ENCODE results near the gene CLDN12. TPM values are rescaled to one million over a fixed set of nuclear protein-coding genes. Genes with fewer than 3 reads are reported as not detected.

The CLDN12 gene
- total RNA-seq, 6 experiments from 2014 or later, result 33.5 to 62.9 (median 45.9) TPM

DNA sequence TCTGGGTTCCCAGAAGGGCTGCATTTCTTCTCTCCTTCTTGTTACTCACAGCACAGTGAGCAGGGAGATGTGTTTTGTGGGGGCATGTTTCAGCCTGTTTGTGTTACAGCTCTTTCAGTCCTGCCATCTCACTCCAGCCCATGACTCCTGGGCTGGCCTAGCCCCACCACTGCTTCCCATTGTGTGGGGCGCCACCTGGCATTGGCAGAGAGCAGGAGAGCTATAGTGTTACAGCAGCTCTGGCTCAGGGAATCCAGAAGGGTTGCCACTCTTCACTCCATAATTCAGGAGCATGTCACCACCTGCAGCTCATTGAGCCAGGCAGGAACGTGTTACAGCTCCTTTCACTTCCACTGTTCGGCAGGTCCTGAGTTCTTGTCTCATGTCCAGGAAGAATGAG is 30.0 kb downstream of the CLDN12 start:
- Histone ChIP-seq H3K27me3 (no peaks in the 10 kb centered on the region), H3K27ac (no peak overlapping the region), H3K36me3 (no peaks in the 10 kb centered on the region), H3K9me3 (no peaks in the 10 kb centered on the region), H3K4me3 (no peak overlapping the region), H3K4me1 (no peaks in the 10 kb centered on the region)
- ATAC-seq, result no peak
- no peak for DNase-seq
- intact Hi-C loops (cut with DNase I), result no loop called here
- TF ChIP-seq, protein P1, sequence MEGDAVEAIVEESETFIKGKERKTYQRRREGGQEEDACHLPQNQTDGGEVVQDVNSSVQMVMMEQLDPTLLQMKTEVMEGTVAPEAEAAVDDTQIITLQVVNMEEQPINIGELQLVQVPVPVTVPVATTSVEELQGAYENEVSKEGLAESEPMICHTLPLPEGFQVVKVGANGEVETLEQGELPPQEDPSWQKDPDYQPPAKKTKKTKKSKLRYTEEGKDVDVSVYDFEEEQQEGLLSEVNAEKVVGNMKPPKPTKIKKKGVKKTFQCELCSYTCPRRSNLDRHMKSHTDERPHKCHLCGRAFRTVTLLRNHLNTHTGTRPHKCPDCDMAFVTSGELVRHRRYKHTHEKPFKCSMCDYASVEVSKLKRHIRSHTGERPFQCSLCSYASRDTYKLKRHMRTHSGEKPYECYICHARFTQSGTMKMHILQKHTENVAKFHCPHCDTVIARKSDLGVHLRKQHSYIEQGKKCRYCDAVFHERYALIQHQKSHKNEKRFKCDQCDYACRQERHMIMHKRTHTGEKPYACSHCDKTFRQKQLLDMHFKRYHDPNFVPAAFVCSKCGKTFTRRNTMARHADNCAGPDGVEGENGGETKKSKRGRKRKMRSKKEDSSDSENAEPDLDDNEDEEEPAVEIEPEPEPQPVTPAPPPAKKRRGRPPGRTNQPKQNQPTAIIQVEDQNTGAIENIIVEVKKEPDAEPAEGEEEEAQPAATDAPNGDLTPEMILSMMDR (IDR thresholded peaks at IDR 0.05), result no peak
- no peak for TF ChIP-seq POLR2A (IDR thresholded peaks at IDR 0.05)
- 90% methylated on average over 2 of the region's 3 CpGs for WGBS (ENCODE audit: insufficient coverage, low coverage, low lambda C conversion rate, missing lambda C conversion rate)

DNA sequence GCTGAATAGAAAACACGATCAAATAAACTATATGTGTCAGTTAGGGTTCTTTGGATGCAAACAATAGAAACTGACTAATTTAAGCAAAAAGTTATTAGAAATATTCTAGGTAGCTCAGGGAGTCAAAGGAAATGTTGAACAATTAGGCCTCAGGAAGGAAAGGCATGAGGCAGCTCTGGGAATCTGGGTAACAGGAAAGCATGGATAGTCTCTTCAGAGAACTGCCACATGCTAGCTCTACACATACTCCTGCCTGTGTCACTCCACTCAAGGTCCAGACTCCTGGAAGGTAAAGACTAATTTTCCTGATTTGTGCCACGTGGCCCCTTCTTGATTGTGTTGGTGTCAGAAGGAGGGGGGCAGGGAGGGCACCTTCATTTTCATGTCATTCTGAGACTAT is 42.4 kb downstream of the CLDN12 start:
- peaks cover 0 to 2% (median 0%) of the 10 kb centered on the region in 4 donors for H3K4me1 ChIP-seq
- no peaks in the 10 kb centered on the region for H3K27me3 ChIP-seq
- no peaks in the 10 kb centered on the region for H3K9me3 ChIP-seq
- DNase-seq, result no peak
- no peak overlapping the region for H3K4me3 ChIP-seq
- H3K36me3 ChIP-seq, result no peaks in the 10 kb centered on the region
- no peak overlapping the region for H3K27ac ChIP-seq
- intact Hi-C loops (cut with DNase I), result no loop called here
- TF ChIP-seq POLR2A (IDR thresholded peaks at IDR 0.05), result no peak
- TF ChIP-seq, protein P1 (IDR thresholded peaks at IDR 0.05), result no peak
- 57% methylated on average over 2 of the region's 2 CpGs for WGBS (ENCODE audit: insufficient coverage, low coverage, low lambda C conversion rate, missing lambda C conversion rate)
- ATAC-seq, result no peak

DNA sequence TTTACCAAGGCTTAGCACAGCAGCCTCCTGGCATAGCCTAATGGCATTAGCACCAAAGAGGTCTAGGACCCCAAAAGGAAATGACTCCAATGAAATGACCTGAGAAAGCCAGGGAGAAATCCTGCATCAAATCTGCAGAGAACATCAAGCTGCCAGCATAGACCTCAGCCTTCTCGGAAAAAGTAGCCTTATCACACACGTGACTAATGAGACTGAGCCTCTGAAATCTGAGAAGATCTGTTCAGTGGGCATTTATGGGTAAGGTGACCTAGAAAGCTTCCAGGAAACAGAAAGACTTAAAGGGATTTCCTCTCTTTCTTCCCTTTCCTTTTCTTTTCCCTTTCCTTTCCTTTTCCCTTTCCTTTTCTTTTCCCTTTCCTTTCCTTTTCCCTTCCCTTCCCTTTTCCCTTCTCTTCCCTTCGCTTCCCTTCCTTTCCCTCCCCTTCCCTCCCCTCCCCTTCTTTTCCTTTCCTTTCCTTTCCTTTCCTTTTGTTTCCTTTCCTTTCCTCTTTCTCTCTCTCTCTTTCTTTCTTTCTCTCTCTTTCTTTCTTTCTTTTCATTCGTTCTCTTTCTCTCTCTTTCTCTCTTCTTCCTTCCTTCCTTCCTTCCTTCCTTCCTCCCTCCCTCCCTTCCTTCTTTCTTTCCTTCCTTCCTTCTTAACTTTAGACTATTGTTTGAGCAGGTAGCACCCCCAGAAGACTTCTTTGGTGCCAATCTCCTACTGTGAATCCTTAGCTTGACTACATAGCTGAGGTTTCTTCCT is 43.1 kb downstream of the CLDN12 start:
- no peak for DNase-seq
- H3K27me3 ChIP-seq, result no peaks in the 10 kb centered on the region
- WGBS (ENCODE audit: insufficient coverage, low coverage, low lambda C conversion rate, missing lambda C conversion rate), result 57% methylated on average over 4 of the region's 4 CpGs
- no peak for ATAC-seq
- peaks cover 0 to 7% (median 0%) of the 10 kb centered on the region in 4 donors for H3K4me1 ChIP-seq
- H3K36me3 ChIP-seq, result no peaks in the 10 kb centered on the region
- TF ChIP-seq, protein P1 (IDR thresholded peaks at IDR 0.05), result no peak
- no peak for TF ChIP-seq POLR2A (IDR thresholded peaks at IDR 0.05)
- H3K4me3 ChIP-seq, result no peak overlapping the region
- no peak overlapping the region for H3K27ac ChIP-seq
- no peaks in the 10 kb centered on the region for H3K9me3 ChIP-seq
- intact Hi-C loops (cut with DNase I), result no loop called here

GRCh38 chr7:90453259-90453891 is 50.1 kb downstream of the CLDN12 start:
- TF ChIP-seq POLR2A (IDR thresholded peaks at IDR 0.05), result no peak
- TF ChIP-seq, protein P1 (IDR thresholded peaks at IDR 0.05), result no peak
- intact Hi-C loops (cut with DNase I), result no loop called here
- no peaks in the 10 kb centered on the region for H3K9me3 ChIP-seq
- no peaks in the 10 kb centered on the region for H3K36me3 ChIP-seq
- no peaks in the 10 kb centered on the region for H3K27me3 ChIP-seq
- H3K27ac ChIP-seq, result peak overlapping the region in 2 of 3 donors; percentile 50 to 60
- DNase-seq (no peak), ATAC-seq (peak; percentile 39 to 67 (median 48))
- H3K4me3 ChIP-seq, result no peak overlapping the region
- H3K4me1 ChIP-seq, result peaks cover 0 to 44% (median 5%) of the 10 kb centered on the region in 4 donors
